SH-SY5Y (cell line): Measurements from ENCODE around the gene ABI2.

Experiments used
- GATA2 ChIP-seq: IDR thresholded peaks from 2 replicates; pipeline ENCODE4 v1.6.1; 2011; ENCODE audit warnings: mild to moderate bottlenecking, low read depth, low read length
- GATA3 ChIP-seq: IDR thresholded peaks from 2 replicates; pipeline ENCODE4 v1.6.1; 2011; ENCODE audit warnings: low read depth, mild to moderate bottlenecking, low read length, moderate library complexity

DNA sequence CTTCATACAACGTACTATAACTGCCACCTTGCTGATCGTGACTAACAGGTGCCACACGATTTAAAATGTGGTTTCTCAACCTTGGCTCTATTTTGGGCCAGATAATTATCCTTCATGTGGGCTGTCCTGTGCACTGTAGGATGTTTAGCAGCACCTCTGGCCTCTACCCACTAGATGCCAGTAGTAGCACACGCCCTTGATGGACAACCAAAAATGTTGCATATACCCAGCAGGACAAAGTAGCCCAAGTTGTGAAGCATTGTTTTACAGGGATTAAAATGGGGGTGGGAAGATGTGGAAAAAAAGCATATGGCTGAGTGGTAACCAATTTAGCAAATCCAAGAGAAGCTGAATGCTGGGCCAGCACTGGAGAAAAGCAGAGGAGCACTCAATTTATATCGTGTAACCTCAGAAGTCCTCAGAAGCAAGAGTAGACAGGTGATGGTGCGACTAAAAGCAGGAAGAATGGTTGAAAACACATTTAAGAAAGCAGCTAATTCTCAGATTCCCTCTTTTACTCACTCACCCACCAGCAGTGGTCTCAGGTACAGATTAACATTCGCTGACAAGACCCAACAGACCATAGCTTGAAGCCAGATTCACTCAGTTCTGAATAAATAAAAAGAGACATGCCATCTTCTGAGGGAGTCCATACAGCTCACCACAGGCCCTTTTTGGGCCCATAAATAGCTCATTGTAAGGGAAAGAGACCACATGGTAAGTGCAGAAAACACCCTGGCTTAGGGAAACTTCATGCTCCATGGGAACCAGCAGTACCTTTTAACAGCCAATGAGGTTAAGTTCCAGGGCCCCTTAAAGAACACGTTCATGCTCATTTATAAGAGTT lies 156.3 kb downstream of the ABI2 start:
- no peak for TF ChIP-seq GATA2
- no peak for TF ChIP-seq GATA3
